ENCODE data around the gene FAM131C.

FAM131C gene

GRCh38 chr1:16085522-16085921 is 12.1 kb upstream of the FAM131C start:
- no peak overlapping the region for H3K4me3 ChIP-seq (ENCODE audit: low read length)
- TF ChIP-seq CTCF (IDR thresholded peaks at IDR 0.05; ENCODE audit: insufficient read depth, low read depth, low read length, missing control alignments): no peak
- no peak for DNase-seq (ENCODE audit: low read depth)

- H3K4me3 ChIP-seq (ENCODE audit: low read length): no peak overlapping the region
- TF ChIP-seq CTCF (IDR thresholded peaks at IDR 0.05; ENCODE audit: insufficient read depth, low read depth, low read length, missing control alignments): no peak
- no peak for DNase-seq (ENCODE audit: low read depth)
Measured at GRCh38 chr1:16083486-16083885, 10.0 kb upstream of the FAM131C start.

GRCh38 chr1:16082283-16083038 is 9.0 kb upstream of the FAM131C start:
- DNase-seq (ENCODE audit: low read depth): peak; percentile 70
- no peak overlapping the region for H3K4me3 ChIP-seq (ENCODE audit: low read length)

GRCh38 chr1:16081636-16082035 is 8.2 kb upstream of the FAM131C start:
- no peak overlapping the region for H3K4me3 ChIP-seq (ENCODE audit: low read length)

More at GRCh38 chr1:16082283-16083038, 9.0 kb upstream of the FAM131C start:
- peak; percentile 96 for TF ChIP-seq CTCF (IDR thresholded peaks at IDR 0.05; ENCODE audit: insufficient read depth, low read depth, low read length, missing control alignments)

GRCh38 chr1:16080422-16081150 is 7.1 kb upstream of the FAM131C start:
- no peak for TF ChIP-seq CTCF (IDR thresholded peaks at IDR 0.05; ENCODE audit: insufficient read depth, low read depth, low read length, missing control alignments)
- no peak overlapping the region for H3K4me3 ChIP-seq (ENCODE audit: low read length)
- no peak for DNase-seq (ENCODE audit: low read depth)

More at GRCh38 chr1:16081636-16082035, 8.2 kb upstream of the FAM131C start:
- DNase-seq (ENCODE audit: low read depth): no peak
- TF ChIP-seq CTCF (IDR thresholded peaks at IDR 0.05; ENCODE audit: insufficient read depth, low read depth, low read length, missing control alignments): no peak

GRCh38 chr1:16078925-16079656 is 5.6 kb upstream of the FAM131C start:
- no peak overlapping the region for H3K4me3 ChIP-seq (ENCODE audit: low read length)
- peak; percentile 94 for TF ChIP-seq CTCF (IDR thresholded peaks at IDR 0.05; ENCODE audit: insufficient read depth, low read depth, low read length, missing control alignments)
- peak; percentile 71 for DNase-seq (ENCODE audit: low read depth)
